HCT116 (cell line): ENCODE measurements around the gene LRPPRC.

Experiments
- POLR2A ChIP-seq: IDR thresholded peaks from 2 replicates; pipeline ENCODE4 v1.7.0; 2011; ENCODE audit warnings: borderline replicate concordance; ENCODE audit not compliant: insufficient read depth, insufficient read length; ENCODE audit errors: extremely low read depth
- YY1 ChIP-seq: IDR thresholded peaks from 2 replicates; pipeline ENCODE4 v1.6.1; 2011; ENCODE audit warnings: low read length, low read depth, moderate library complexity, mild to moderate bottlenecking; ENCODE audit not compliant: insufficient replicate concordance; ENCODE audit errors: extremely low read depth
- ZNF274 ChIP-seq: fragments of 200-500 bp; sonication (Bioruptor generic); IDR thresholded peaks from 2 replicates; pipeline ENCODE4 v1.6.1; 2014; ENCODE audit warnings: mild to moderate bottlenecking, low read depth, low read length, inconsistent platforms
- TF ChIP-seq, protein P1 (sequence below), 3 experiments: fragments of 200-600 bp in 1 of 3; sonication (generic) in 1 of 3; IDR thresholded peaks in 2 of 3; conservative IDR thresholded peaks in 1 of 3; 2 replicates each; pipeline ENCODE4 v1.5.1; 2012 to 2017; ENCODE audit warnings: low read depth in 2 of 3, low read length in 2 of 3, antibody characterized with exemption in 1 of 3, borderline replicate concordance in 1 of 3, control low read depth in 1 of 3, mild to moderate bottlenecking in 1 of 3, mixed read lengths in 1 of 3, mixed run types in 1 of 3, moderate library complexity in 1 of 3; ENCODE audit not compliant: insufficient read depth in 1 of 3
- TF ChIP-seq, protein P2 (sequence below): IDR thresholded peaks from 2 replicates; pipeline ENCODE4 v1.6.1; 2012; ENCODE audit warnings: low read depth

DNA sequence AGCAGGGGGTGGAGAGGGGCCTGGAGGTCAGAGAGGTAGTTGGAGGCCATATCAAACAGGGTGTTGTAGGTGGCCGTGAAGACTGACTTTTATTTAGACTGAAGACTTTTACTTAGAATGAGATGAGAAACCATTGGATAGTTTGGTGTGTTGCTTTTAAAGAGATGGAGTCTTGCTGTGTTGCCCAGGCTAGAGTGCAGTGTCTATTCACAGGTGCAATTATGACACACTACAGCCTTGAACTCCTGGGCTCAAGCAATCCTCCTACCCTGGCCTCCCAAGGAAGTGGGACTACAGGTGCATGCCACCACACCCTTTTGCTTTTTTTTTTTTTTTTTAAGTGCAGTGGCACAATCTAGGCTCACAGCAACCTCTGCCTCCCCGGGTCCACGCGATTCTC lies 2.5 kb upstream of the LRPPRC start:
- TF ChIP-seq POLR2A (no peak), ZNF274 (no peak), YY1 (no peak)
- TF ChIP-seq, protein P1, sequence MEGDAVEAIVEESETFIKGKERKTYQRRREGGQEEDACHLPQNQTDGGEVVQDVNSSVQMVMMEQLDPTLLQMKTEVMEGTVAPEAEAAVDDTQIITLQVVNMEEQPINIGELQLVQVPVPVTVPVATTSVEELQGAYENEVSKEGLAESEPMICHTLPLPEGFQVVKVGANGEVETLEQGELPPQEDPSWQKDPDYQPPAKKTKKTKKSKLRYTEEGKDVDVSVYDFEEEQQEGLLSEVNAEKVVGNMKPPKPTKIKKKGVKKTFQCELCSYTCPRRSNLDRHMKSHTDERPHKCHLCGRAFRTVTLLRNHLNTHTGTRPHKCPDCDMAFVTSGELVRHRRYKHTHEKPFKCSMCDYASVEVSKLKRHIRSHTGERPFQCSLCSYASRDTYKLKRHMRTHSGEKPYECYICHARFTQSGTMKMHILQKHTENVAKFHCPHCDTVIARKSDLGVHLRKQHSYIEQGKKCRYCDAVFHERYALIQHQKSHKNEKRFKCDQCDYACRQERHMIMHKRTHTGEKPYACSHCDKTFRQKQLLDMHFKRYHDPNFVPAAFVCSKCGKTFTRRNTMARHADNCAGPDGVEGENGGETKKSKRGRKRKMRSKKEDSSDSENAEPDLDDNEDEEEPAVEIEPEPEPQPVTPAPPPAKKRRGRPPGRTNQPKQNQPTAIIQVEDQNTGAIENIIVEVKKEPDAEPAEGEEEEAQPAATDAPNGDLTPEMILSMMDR (IDR thresholded peaks at IDR 0.05 in 2 of 3, conservative IDR thresholded peaks at IDR 0.05 in 1 of 3; ENCODE audit: borderline replicate concordance in 1 of 3, insufficient read depth in 1 of 3, low read depth in 2 of 3, low read length in 2 of 3), result no peak
- TF ChIP-seq, protein P2, sequence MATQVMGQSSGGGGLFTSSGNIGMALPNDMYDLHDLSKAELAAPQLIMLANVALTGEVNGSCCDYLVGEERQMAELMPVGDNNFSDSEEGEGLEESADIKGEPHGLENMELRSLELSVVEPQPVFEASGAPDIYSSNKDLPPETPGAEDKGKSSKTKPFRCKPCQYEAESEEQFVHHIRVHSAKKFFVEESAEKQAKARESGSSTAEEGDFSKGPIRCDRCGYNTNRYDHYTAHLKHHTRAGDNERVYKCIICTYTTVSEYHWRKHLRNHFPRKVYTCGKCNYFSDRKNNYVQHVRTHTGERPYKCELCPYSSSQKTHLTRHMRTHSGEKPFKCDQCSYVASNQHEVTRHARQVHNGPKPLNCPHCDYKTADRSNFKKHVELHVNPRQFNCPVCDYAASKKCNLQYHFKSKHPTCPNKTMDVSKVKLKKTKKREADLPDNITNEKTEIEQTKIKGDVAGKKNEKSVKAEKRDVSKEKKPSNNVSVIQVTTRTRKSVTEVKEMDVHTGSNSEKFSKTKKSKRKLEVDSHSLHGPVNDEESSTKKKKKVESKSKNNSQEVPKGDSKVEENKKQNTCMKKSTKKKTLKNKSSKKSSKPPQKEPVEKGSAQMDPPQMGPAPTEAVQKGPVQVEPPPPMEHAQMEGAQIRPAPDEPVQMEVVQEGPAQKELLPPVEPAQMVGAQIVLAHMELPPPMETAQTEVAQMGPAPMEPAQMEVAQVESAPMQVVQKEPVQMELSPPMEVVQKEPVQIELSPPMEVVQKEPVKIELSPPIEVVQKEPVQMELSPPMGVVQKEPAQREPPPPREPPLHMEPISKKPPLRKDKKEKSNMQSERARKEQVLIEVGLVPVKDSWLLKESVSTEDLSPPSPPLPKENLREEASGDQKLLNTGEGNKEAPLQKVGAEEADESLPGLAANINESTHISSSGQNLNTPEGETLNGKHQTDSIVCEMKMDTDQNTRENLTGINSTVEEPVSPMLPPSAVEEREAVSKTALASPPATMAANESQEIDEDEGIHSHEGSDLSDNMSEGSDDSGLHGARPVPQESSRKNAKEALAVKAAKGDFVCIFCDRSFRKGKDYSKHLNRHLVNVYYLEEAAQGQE, result no peak
